GM10248 (cell line): Measurements from ENCODE around the gene FAXDC2.

Source experiments
- CTCF ChIA-PET: fragments of 300-600 bp; sonication (Branson Sonifier 250); formaldehyde crosslinking; extraction: SDS; loops from one replicate; lab custom pipeline; 2021; ENCODE audit warnings: antibody characterized with exemption; lab: Yijun Ruan, JAX
- POLR2A ChIA-PET: fragments of 350-650 bp; sonication (Branson Sonifier 250); formaldehyde crosslinking; extraction: SDS; loops from one replicate; lab custom pipeline; 2020; ENCODE audit warnings: antibody characterized with exemption; lab: Yijun Ruan, JAX
- DNase-seq: peaks from one replicate; pipeline ENCODE4 v3.0.0; 2012; ENCODE audit errors: extremely low spot score
- TF ChIP-seq, protein P1 (sequence below): IDR thresholded peaks from 2 replicates; pipeline ENCODE4 v1.5.1; 2012; ENCODE audit warnings: mild to moderate bottlenecking, low read depth; ENCODE audit errors: extremely low read depth, missing control alignments, control extremely low read depth

The FAXDC2 gene

DNA sequence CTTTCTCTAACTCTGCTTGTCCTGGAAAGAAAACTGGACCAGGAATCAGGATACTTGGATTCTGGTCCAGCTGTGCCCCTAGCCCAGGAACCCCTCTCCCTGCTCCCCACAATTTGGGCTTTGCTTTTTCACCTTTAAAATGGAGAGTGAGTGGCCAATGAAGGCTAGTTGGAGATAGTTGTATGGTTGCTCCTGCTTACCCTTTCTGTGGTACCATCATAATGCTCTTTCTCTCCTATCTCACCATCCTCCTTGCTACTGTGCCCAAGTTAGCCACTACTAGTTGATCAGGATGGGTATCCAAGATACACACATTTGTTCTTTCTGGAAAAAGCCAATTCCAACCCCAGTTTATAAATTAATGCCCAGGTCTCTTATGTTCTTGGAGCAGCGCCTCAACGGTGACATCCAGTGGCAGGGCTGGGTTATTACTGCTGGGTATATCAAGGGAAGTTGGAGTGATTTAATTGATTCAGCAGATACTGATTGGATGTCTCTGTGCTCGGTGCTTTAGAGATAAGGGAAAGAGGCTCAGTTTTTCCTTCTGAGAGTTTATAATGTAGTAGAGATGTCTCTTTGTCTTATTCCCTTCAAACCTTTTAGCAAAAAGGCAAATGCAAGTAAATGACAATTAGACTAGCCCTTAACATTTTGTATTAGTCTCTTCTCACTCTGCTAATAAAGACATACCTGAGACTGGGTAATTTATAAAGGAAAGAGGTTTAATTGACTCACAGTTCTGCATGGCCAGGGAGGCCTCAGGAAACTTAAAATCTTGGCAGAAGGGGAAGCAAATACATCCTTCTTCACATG, 38.5 kb downstream of the FAXDC2 start:
- TF ChIP-seq, protein P1, sequence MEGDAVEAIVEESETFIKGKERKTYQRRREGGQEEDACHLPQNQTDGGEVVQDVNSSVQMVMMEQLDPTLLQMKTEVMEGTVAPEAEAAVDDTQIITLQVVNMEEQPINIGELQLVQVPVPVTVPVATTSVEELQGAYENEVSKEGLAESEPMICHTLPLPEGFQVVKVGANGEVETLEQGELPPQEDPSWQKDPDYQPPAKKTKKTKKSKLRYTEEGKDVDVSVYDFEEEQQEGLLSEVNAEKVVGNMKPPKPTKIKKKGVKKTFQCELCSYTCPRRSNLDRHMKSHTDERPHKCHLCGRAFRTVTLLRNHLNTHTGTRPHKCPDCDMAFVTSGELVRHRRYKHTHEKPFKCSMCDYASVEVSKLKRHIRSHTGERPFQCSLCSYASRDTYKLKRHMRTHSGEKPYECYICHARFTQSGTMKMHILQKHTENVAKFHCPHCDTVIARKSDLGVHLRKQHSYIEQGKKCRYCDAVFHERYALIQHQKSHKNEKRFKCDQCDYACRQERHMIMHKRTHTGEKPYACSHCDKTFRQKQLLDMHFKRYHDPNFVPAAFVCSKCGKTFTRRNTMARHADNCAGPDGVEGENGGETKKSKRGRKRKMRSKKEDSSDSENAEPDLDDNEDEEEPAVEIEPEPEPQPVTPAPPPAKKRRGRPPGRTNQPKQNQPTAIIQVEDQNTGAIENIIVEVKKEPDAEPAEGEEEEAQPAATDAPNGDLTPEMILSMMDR, result peak; percentile 79
- DNase-seq, result peak; percentile 71
- ChIA-PET CTCF (interaction anchor here (1.3 to 3.3 kb wide), 3 partner anchors 10 to 345 kb away, joined by 3 to 13 read pairs (median 9); no protein-coding TSS in a partner anchor), POLR2A (no interaction called here)

GRCh38 chr5:154811239-154811638, 39.2 kb downstream of the FAXDC2 start:
- TF ChIP-seq, protein P1, result no peak
- no peak for DNase-seq
- POLR2A ChIA-PET, result no interaction called here
- CTCF ChIA-PET, result interaction anchor here (1.3 to 3.3 kb wide), 3 partner anchors 10 to 344 kb away, joined by 3 to 13 read pairs (median 9); no protein-coding TSS in a partner anchor

GRCh38 chr5:154806176-154806575, 44.2 kb downstream of the FAXDC2 start:
- DNase-seq, result no peak
- ChIA-PET POLR2A (no interaction called here), CTCF (interaction anchor here (1.2 kb wide), 1 partner anchor 35 kb away, joined by 3 read pairs; no protein-coding TSS in a partner anchor)
- TF ChIP-seq, protein P1, result no peak

GRCh38 chr5:154802050-154802449, 48.4 kb downstream of the FAXDC2 start:
- no peak for DNase-seq
- TF ChIP-seq, protein P1, result no peak
- ChIA-PET CTCF (interaction anchor here (0.9 to 2.0 kb wide), 5 partner anchors 8 to 100 kb away, joined by 3 to 9 read pairs (median 6); no protein-coding TSS in a partner anchor), POLR2A (no interaction called here)

- CTCF ChIA-PET, result interaction anchor here (1.1 to 1.5 kb wide), 2 partner anchors 9 to 18 kb away, joined by 6 to 9 read pairs; no protein-coding TSS in a partner anchor
- TF ChIP-seq, protein P1, result no peak
- no peak for DNase-seq
- POLR2A ChIA-PET, result interaction anchor here (0.5 kb wide), 1 partner anchor 14 kb away, joined by 4 read pairs; no protein-coding TSS in a partner anchor
Observed at GRCh38 chr5:154801083-154801482, 49.3 kb downstream of the FAXDC2 start.

- CTCF ChIA-PET, result interaction anchor here (1.5 kb wide), 1 partner anchor 17 kb away, joined by 6 read pairs; no protein-coding TSS in a partner anchor
- TF ChIP-seq, protein P1, result no peak
- no peak for DNase-seq
- POLR2A ChIA-PET, result interaction anchor here (0.5 kb wide), 1 partner anchor 14 kb away, joined by 4 read pairs; no protein-coding TSS in a partner anchor
Observed at GRCh38 chr5:154800582-154800981, 49.8 kb downstream of the FAXDC2 start.
